ENCODE measurements around the gene PLXNA2.

PLXNA2 gene

GRCh38 chr1:208157769-208158168 lies 86.4 kb downstream of the PLXNA2 start:
- no peak for TF ChIP-seq CTCF (IDR thresholded peaks at IDR 0.05; ENCODE audit: insufficient read depth, missing control alignments)
- no peak for DNase-seq (ENCODE audit: insufficient read length, low spot score)
- no peak for FAIRE-seq

GRCh38 chr1:208156741-208157140 lies 87.4 kb downstream of the PLXNA2 start:
- TF ChIP-seq CTCF (IDR thresholded peaks at IDR 0.05; ENCODE audit: insufficient read depth, missing control alignments), result no peak
- no peak for DNase-seq (ENCODE audit: insufficient read length, low spot score)
- FAIRE-seq, result no peak

GRCh38 chr1:208156310-208156709 lies 87.9 kb downstream of the PLXNA2 start:
- TF ChIP-seq CTCF (IDR thresholded peaks at IDR 0.05; ENCODE audit: insufficient read depth, missing control alignments), result no peak
- DNase-seq (ENCODE audit: insufficient read length, low spot score) (no peak), FAIRE-seq (no peak)

- DNase-seq (ENCODE audit: insufficient read length, low spot score) (no peak), FAIRE-seq (no peak)
- no peak for TF ChIP-seq CTCF (IDR thresholded peaks at IDR 0.05; ENCODE audit: insufficient read depth, missing control alignments)
Observed at GRCh38 chr1:208154679-208155642, 89.2 kb downstream of the PLXNA2 start.

- FAIRE-seq, result no peak
- no peak for DNase-seq (ENCODE audit: insufficient read length, low spot score)
- TF ChIP-seq CTCF (IDR thresholded peaks at IDR 0.05; ENCODE audit: insufficient read depth, missing control alignments), result no peak
Observed at GRCh38 chr1:208154040-208154439, 90.1 kb downstream of the PLXNA2 start.

GRCh38 chr1:208153386-208153785 lies 90.8 kb downstream of the PLXNA2 start:
- TF ChIP-seq CTCF (IDR thresholded peaks at IDR 0.05; ENCODE audit: insufficient read depth, missing control alignments), result no peak
- FAIRE-seq (no peak), DNase-seq (ENCODE audit: insufficient read length, low spot score) (no peak)
